DOHH2 (cell line): ENCODE data around the gene KRTAP12-4.

ENCODE experiments used
- H3F3A ChIP-seq: fragments of 200-600 bp; sonication (generic), shearing (Covaris generic); 2 replicates; pipeline ENCODE4 v1.6.0; 2016; ENCODE audit warnings: antibody characterized with exemption, mild to moderate bottlenecking; ENCODE audit not compliant: control insufficient read depth, insufficient read depth
- H3K27ac ChIP-seq: fragments of 200-600 bp; sonication (generic); 2 replicates; pipeline ENCODE4 v1.5.1; 2014; ENCODE audit warnings: low read depth, mild to moderate bottlenecking, low read length, moderate library complexity
- H3K27me3 ChIP-seq: fragments of 200-600 bp; sonication (generic); 2 replicates; pipeline ENCODE4 v1.6.1; 2014; ENCODE audit warnings: mild to moderate bottlenecking, low read length, mixed read lengths; ENCODE audit not compliant: control insufficient read depth
- H3K36me3 ChIP-seq: fragments of 200-600 bp; sonication (generic); 2 replicates; pipeline ENCODE4 v1.6.1; 2014; ENCODE audit warnings: mild to moderate bottlenecking, low read length, moderate library complexity, mixed read lengths; ENCODE audit not compliant: control insufficient read depth
- H3K4me1 ChIP-seq: fragments of 200-600 bp; sonication (generic); 2 replicates; pipeline ENCODE4 v1.6.1; 2014; ENCODE audit warnings: mild to moderate bottlenecking, low read length, mixed read lengths; ENCODE audit not compliant: control insufficient read depth
- H3K4me2 ChIP-seq: fragments of 200-600 bp; sonication (generic); 2 replicates; pipeline ENCODE4 v1.6.0; 2014; ENCODE audit warnings: mild to moderate bottlenecking, low read length, moderate library complexity
- H3K4me3 ChIP-seq: fragments of 200-600 bp; sonication (generic); 2 replicates; pipeline ENCODE4 v1.5.1; 2014; ENCODE audit warnings: mild to moderate bottlenecking, low read length, mixed read lengths
- H3K79me2 ChIP-seq: fragments of 200-600 bp; sonication (generic); 2 replicates; pipeline ENCODE4 v1.6.1; 2014; ENCODE audit warnings: mild to moderate bottlenecking, low read length, mixed read lengths; ENCODE audit not compliant: control insufficient read depth
- H3K9me2 ChIP-seq: fragments of 200-600 bp; sonication (generic); replicated peaks from 2 replicates; pipeline ENCODE4 v1.6.1; 2014; ENCODE audit warnings: mild to moderate bottlenecking, low read length, mixed read lengths; ENCODE audit not compliant: control insufficient read depth
- H3K9me3 ChIP-seq: fragments of 200-600 bp; sonication (generic); 2 replicates; pipeline ENCODE4 v1.6.1; 2014; ENCODE audit warnings: antibody characterized with exemption, low read length, mixed read lengths; ENCODE audit not compliant: control insufficient read depth, insufficient read depth
- H4K20me1 ChIP-seq: fragments of 200-600 bp; sonication (generic); 2 replicates; pipeline ENCODE4 v1.6.0; 2014; ENCODE audit warnings: low read depth, mild to moderate bottlenecking, antibody characterized with exemption, low read length, moderate library complexity; ENCODE audit not compliant: control insufficient read depth, insufficient read depth
- CTCF ChIP-seq: fragments of 200-600 bp; sonication (generic); IDR thresholded peaks from one replicate; pipeline ENCODE4 v1.5.1; 2014; ENCODE audit warnings: antibody characterized with exemption, mild to moderate bottlenecking, low read depth, low read length; ENCODE audit not compliant: poor library complexity, severe bottlenecking
- EZH2phosphoT487 ChIP-seq: fragments of 200-600 bp; sonication (generic); IDR thresholded peaks from 2 replicates; pipeline ENCODE4 v1.6.1; 2017; ENCODE audit warnings: borderline replicate concordance, mild to moderate bottlenecking, antibody characterized with exemption, low read length, moderate library complexity, mixed read lengths

Gene KRTAP12-4

GRCh38 chr21:44654576-44655175 lies at the start of gene KRTAP12-4:
Gene KRTAP12-4, minus strand, starts transcription at chr21:44654659. Its CDS starts 45 bp downstream, at chr21:44654614.
- Histone ChIP-seq H3K4me3 (no peak within 1 kb of the TSS), H4K20me1 (no peaks in the 10 kb centered on the region), H3K79me2 (no peaks in the 10 kb centered on the region), H3K9me3 (no peaks in the 10 kb centered on the region), H3K4me2 (no peak within 1 kb of the TSS), H3K9me2 (no peaks in the 10 kb centered on the region), H3K36me3 (no peaks in the 10 kb centered on the region), H3F3A (no peaks in the 10 kb centered on the region), H3K4me1 (no peaks in the 10 kb centered on the region), H3K27ac (no peak within 1 kb of the TSS), H3K27me3 (no peaks in the 10 kb centered on the region)
- TF ChIP-seq EZH2phosphoT487 (no peak), CTCF (no peak)

- H3F3A ChIP-seq = no peaks in the 10 kb centered on the region
- H3K27ac ChIP-seq = no peak overlapping the region
- H3K27me3 ChIP-seq = peaks cover 5% of the 10 kb centered on the region; the same call in 1 of the 2 replicates
- H3K4me1 ChIP-seq = no peaks in the 10 kb centered on the region
- H3K9me2 ChIP-seq = no peaks in the 10 kb centered on the region
- TF ChIP-seq CTCF = no peak
- TF ChIP-seq EZH2phosphoT487 = no peak
- H3K79me2 ChIP-seq = no peaks in the 10 kb centered on the region
- no peak overlapping the region for H3K4me2 ChIP-seq
- H3K36me3 ChIP-seq = no peaks in the 10 kb centered on the region
- no peaks in the 10 kb centered on the region for H4K20me1 ChIP-seq
- no peak overlapping the region for H3K4me3 ChIP-seq
- H3K9me3 ChIP-seq = peaks cover 4% of the 10 kb centered on the region; the same call in 1 of the 2 replicates
Observed at GRCh38 chr21:44703731-44704635, 49.5 kb upstream of the KRTAP12-4 start.

GRCh38 chr21:44702973-44703730 lies 48.7 kb upstream of the KRTAP12-4 start:
- peaks cover 5% of the 10 kb centered on the region; the same call in 1 of the 2 replicates for H3K27me3 ChIP-seq
- H3K9me3 ChIP-seq = peaks cover 4% of the 10 kb centered on the region; the same call in 1 of the 2 replicates
- H3K4me1 ChIP-seq = no peaks in the 10 kb centered on the region
- H3K79me2 ChIP-seq = no peaks in the 10 kb centered on the region
- H3F3A ChIP-seq = no peaks in the 10 kb centered on the region
- no peak overlapping the region for H3K27ac ChIP-seq
- H3K4me3 ChIP-seq = no peak overlapping the region
- TF ChIP-seq CTCF = no peak
- TF ChIP-seq EZH2phosphoT487 = no peak
- H3K36me3 ChIP-seq = no peaks in the 10 kb centered on the region
- H3K9me2 ChIP-seq = no peaks in the 10 kb centered on the region
- no peak overlapping the region for H3K4me2 ChIP-seq
- no peaks in the 10 kb centered on the region for H4K20me1 ChIP-seq
